B cell (primary cell): ENCODE measurements around the gene QSOX2.

Experiments
- CTCF ChIP-seq: fragments of 200-600 bp; IDR thresholded peaks from one replicate; pipeline ENCODE4 v1.8.0; 2022; ENCODE audit warnings: antibody characterized with exemption, mild to moderate bottlenecking
- EZH2 ChIP-seq: IDR thresholded peaks from 2 replicates; pipeline ENCODE4 v1.6.1; 2012; ENCODE audit warnings: borderline replicate concordance, low read depth, mild to moderate bottlenecking, moderate library complexity, low read length; ENCODE audit not compliant: insufficient read depth, poor library complexity, severe bottlenecking

GRCh38 chr9:136239135-136239982 lies 6.3 kb downstream of the QSOX2 start:
- TF ChIP-seq EZH2 (no peak), CTCF (no peak)
